OCI-LY7 (cell line): ENCODE results near the gene POLR1A. TPM values are rescaled to one million over a fixed set of nuclear protein-coding genes. Genes with fewer than 3 reads are reported as not detected.

ENCODE experiments used
- BruUV-seq: library from RNA; stranded (reverse); fragments of 400-500 nt; replicated peaks from 2 replicates; lab custom pipeline; 2021; lab: Mats Ljungman, UMichigan
- CTCF ChIA-PET: fragments of 300-600 bp; sonication (Branson Sonifier 250); formaldehyde crosslinking; loops from one replicate; lab custom pipeline; 2022; ENCODE audit warnings: antibody characterized with exemption; ENCODE audit not compliant: unreplicated experiment; lab: Charles Lee
- POLR2A ChIA-PET: fragments of 300-600 bp; sonication (Branson Sonifier 250); formaldehyde crosslinking; loops from one replicate; lab custom pipeline; 2022; ENCODE audit warnings: antibody characterized with exemption; lab: Charles Lee
- DNase-seq: peaks from one replicate; pipeline ENCODE4 v3.0.0-alpha.2; 2015; ENCODE audit warnings: low spot score
- H2AFZ ChIP-seq: fragments of 200-600 bp; sonication (generic), shearing (Covaris generic); 2 replicates; pipeline ENCODE4 v1.6.1; 2014; ENCODE audit warnings: mild to moderate bottlenecking, antibody characterized with exemption, low read length, moderate library complexity
- H3K27ac ChIP-seq: fragments of 200-600 bp; sonication (generic); 2 replicates; pipeline ENCODE4 v1.5.1; 2014; ENCODE audit warnings: mixed run types, low read depth, mild to moderate bottlenecking, moderate library complexity, low read length, inconsistent platforms; ENCODE audit not compliant: poor library complexity, severe bottlenecking
- H3K36me3 ChIP-seq: fragments of 200-600 bp; sonication (generic); 2 replicates; pipeline ENCODE4 v1.6.1; 2014; ENCODE audit warnings: mild to moderate bottlenecking, antibody characterized with exemption, low read length, moderate library complexity, mixed read lengths; ENCODE audit not compliant: insufficient read depth
- H3K4me1 ChIP-seq: fragments of 200-600 bp; sonication (generic); 2 replicates; pipeline ENCODE4 v1.5.1; 2014; ENCODE audit warnings: mild to moderate bottlenecking, low read length; ENCODE audit not compliant: insufficient read depth, poor library complexity, severe bottlenecking
- H3K4me2 ChIP-seq: fragments of 200-600 bp; sonication (generic); 2 replicates; pipeline ENCODE4 v1.6.1; 2014; ENCODE audit warnings: mild to moderate bottlenecking, low read length
- H3K4me3 ChIP-seq: fragments of 200-600 bp; sonication (generic); 2 replicates; pipeline ENCODE4 v1.5.1; 2014; ENCODE audit warnings: mild to moderate bottlenecking, low read depth, low read length; ENCODE audit not compliant: poor library complexity, severe bottlenecking
- H3K79me2 ChIP-seq: fragments of 200-600 bp; sonication (generic); 2 replicates; pipeline ENCODE4 v1.6.1; 2016; ENCODE audit warnings: low read depth, mild to moderate bottlenecking, low read length, moderate library complexity, mixed read lengths; ENCODE audit not compliant: insufficient read depth
- H3K9me2 ChIP-seq: fragments of 200-600 bp; sonication (generic); 2 replicates; pipeline ENCODE4 v1.6.1; 2016; ENCODE audit warnings: mild to moderate bottlenecking, low read length, mixed read lengths; ENCODE audit not compliant: insufficient read depth
- H3K9me3 ChIP-seq: fragments of 200-600 bp; sonication (generic); 2 replicates; pipeline ENCODE4 v1.6.1; 2014; ENCODE audit warnings: mild to moderate bottlenecking, mixed run types, low read length, mixed read lengths
- H4K20me1 ChIP-seq: fragments of 200-600 bp; sonication (generic); 2 replicates; pipeline ENCODE4 v1.6.1; 2014; ENCODE audit warnings: mild to moderate bottlenecking, antibody characterized with exemption, low read length, moderate library complexity, mixed read lengths; ENCODE audit not compliant: insufficient read depth
- EZH2phosphoT487 ChIP-seq: fragments of 200-600 bp; sonication (generic); IDR thresholded peaks from 2 replicates; pipeline ENCODE4 v1.6.1; 2018; ENCODE audit warnings: low read depth, borderline replicate concordance, mild to moderate bottlenecking, mixed run types, antibody characterized with exemption, low read length, moderate library complexity, mixed read lengths
- intact Hi-C: fragments of 100-400 bp; cut with micrococcal nuclease; formaldehyde crosslinking; loops from one replicate; pipeline ENCODE4 v1.10.0; 2022; ENCODE audit not compliant: unreplicated experiment
- total RNA-seq, 2 experiments: library from RNA; depleted of rRNA in 1 of 2; stranded (reverse); fragments of >200 nt in 1 of 2; shearing (Covaris generic) in 1 of 2; gene quantifications; 2 replicates each; pipeline ENCODE4 v1.2.3, GENCODE V29; 2014 to 2022
- TF ChIP-seq, protein P1 (sequence below): fragments of 200-600 bp; sonication (generic); conservative IDR thresholded peaks from 2 replicates; pipeline ENCODE4 v1.5.1; 2014; ENCODE audit warnings: mild to moderate bottlenecking, antibody characterized with exemption, low read length, moderate library complexity, mixed read lengths

Gene POLR1A
- total RNA-seq, 2 experiments from 2014 or later = 17.5 to 53.3 TPM

- H3K9me2 ChIP-seq = no peaks in the 10 kb centered on the region
- intact Hi-C loops = no loop called here
- POLR2A ChIA-PET = interaction anchor here (1.2 kb wide), 1 partner anchor 11 kb away, joined by 5 read pairs; no protein-coding TSS in a partner anchor
- H3K4me1 ChIP-seq = no peaks in the 10 kb centered on the region
- no peak overlapping the region for H2AFZ ChIP-seq
- H3K79me2 ChIP-seq = peaks cover 13% of the 10 kb centered on the region
- CTCF ChIA-PET = no interaction called here
- no peak overlapping the region for H3K4me3 ChIP-seq
- peaks cover 100% of the 10 kb centered on the region for H3K36me3 ChIP-seq
- DNase-seq = no peak
- no TSS peak for BruUV-seq
- no peaks in the 10 kb centered on the region for H3K9me3 ChIP-seq
- TF ChIP-seq EZH2phosphoT487 = no peak
- TF ChIP-seq, protein P1, sequence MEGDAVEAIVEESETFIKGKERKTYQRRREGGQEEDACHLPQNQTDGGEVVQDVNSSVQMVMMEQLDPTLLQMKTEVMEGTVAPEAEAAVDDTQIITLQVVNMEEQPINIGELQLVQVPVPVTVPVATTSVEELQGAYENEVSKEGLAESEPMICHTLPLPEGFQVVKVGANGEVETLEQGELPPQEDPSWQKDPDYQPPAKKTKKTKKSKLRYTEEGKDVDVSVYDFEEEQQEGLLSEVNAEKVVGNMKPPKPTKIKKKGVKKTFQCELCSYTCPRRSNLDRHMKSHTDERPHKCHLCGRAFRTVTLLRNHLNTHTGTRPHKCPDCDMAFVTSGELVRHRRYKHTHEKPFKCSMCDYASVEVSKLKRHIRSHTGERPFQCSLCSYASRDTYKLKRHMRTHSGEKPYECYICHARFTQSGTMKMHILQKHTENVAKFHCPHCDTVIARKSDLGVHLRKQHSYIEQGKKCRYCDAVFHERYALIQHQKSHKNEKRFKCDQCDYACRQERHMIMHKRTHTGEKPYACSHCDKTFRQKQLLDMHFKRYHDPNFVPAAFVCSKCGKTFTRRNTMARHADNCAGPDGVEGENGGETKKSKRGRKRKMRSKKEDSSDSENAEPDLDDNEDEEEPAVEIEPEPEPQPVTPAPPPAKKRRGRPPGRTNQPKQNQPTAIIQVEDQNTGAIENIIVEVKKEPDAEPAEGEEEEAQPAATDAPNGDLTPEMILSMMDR = no peak
- H3K27ac ChIP-seq = no peak overlapping the region
- H3K4me2 ChIP-seq = no peak overlapping the region
- peaks cover 8% of the 10 kb centered on the region for H4K20me1 ChIP-seq
Measured at GRCh38 chr2:86118130-86118529, 12.4 kb upstream of the POLR1A start.

DNA sequence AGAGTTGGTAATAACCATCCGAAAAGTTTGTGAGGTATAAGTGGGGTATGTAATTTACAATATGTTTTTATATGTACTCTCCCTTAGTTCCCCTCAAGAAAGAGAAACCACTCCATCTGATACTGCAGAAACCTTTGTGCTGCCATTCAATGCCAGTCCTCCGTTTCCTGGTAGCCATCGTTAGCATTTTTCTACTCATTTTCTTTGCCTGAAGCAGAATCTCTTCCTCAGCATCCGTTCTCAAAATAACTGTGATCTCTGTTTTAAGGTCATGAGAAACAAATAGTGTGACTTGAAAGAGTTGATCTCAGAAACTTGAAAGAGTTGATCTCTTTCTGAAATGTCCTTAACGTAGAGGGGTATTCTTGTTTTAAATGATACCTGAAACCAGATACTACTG lies 1.3 kb upstream of the POLR1A start:
- peaks cover 91% of the 10 kb centered on the region for H3K79me2 ChIP-seq
- peak; percentile 34 for DNase-seq
- CTCF ChIA-PET = no interaction called here
- H3K4me2 ChIP-seq = peak overlapping the region; percentile 72
- H3K4me1 ChIP-seq = peaks cover 25% of the 10 kb centered on the region
- no peaks in the 10 kb centered on the region for H3K9me2 ChIP-seq
- peaks cover 68% of the 10 kb centered on the region for H3K36me3 ChIP-seq
- no peak for TF ChIP-seq EZH2phosphoT487
- TF ChIP-seq, protein P1 = no peak
- peaks cover 37% of the 10 kb centered on the region for H4K20me1 ChIP-seq
- intact Hi-C loops = loop anchor here (5.0 kb wide), 2 partner anchors 335 to 515 kb away; partner anchors contain the start of genes KDM3A and RNF103
- peaks cover 5% of the 10 kb centered on the region; the same call in 1 of the 2 replicates for H3K9me3 ChIP-seq
- peak overlapping the region; percentile 83; the same call in 1 of the 2 replicates for H2AFZ ChIP-seq
- POLR2A ChIA-PET = interaction anchor here (1.0 to 1.8 kb wide), 4 partner anchors 8 to 96 kb away, joined by 4 to 8 read pairs (median 6); no protein-coding TSS in a partner anchor
- H3K27ac ChIP-seq = peak overlapping the region; percentile 68
- no TSS peak for BruUV-seq
- peak overlapping the region; percentile 87 for H3K4me3 ChIP-seq
